K562 (cell line): ENCODE results near the gene DNAH17.

Experiments
- TAL1 ChIP-seq: fragments of 450-650 bp; IDR thresholded peaks from 2 replicates; pipeline ENCODE4 v1.6.1; 2016; ENCODE audit warnings: mild to moderate bottlenecking
- TF ChIP-seq, protein P1 (sequence below), 3 experiments: IDR thresholded peaks in 2 of 3; conservative IDR thresholded peaks in 1 of 3; 2 replicates each; pipeline ENCODE4 v1.5.1; 2011 to 2012; ENCODE audit warnings: low read length in 3 of 3, mild to moderate bottlenecking in 3 of 3, control low read depth in 2 of 3, improper control_type of control experiment in 1 of 3, inconsistent platforms in 1 of 3, low read depth in 1 of 3, mixed read lengths in 1 of 3, moderate library complexity in 1 of 3; ENCODE audit not compliant: insufficient read depth in 2 of 3

- no peak for TF ChIP-seq TAL1
- TF ChIP-seq, protein P1, sequence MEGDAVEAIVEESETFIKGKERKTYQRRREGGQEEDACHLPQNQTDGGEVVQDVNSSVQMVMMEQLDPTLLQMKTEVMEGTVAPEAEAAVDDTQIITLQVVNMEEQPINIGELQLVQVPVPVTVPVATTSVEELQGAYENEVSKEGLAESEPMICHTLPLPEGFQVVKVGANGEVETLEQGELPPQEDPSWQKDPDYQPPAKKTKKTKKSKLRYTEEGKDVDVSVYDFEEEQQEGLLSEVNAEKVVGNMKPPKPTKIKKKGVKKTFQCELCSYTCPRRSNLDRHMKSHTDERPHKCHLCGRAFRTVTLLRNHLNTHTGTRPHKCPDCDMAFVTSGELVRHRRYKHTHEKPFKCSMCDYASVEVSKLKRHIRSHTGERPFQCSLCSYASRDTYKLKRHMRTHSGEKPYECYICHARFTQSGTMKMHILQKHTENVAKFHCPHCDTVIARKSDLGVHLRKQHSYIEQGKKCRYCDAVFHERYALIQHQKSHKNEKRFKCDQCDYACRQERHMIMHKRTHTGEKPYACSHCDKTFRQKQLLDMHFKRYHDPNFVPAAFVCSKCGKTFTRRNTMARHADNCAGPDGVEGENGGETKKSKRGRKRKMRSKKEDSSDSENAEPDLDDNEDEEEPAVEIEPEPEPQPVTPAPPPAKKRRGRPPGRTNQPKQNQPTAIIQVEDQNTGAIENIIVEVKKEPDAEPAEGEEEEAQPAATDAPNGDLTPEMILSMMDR (IDR thresholded peaks at IDR 0.05 in 2 of 3, conservative IDR thresholded peaks at IDR 0.05 in 1 of 3; ENCODE audit: insufficient read depth in 2 of 3, low read depth in 1 of 3, low read length in 3 of 3), result no peak
Measured at GRCh38 chr17:78454346-78454745, 122.8 kb downstream of the DNAH17 start.
